ENCODE measurements around the gene DAPK3. TPM values are rescaled to one million over a fixed set of nuclear protein-coding genes. Genes with fewer than 3 reads are reported as not detected.
"Not testable (repeated sequence)": the region's sequence is repeated elsewhere in the genome, so short reads cannot be mapped to it uniquely, and the experiment has no call there.

DAPK3 gene
- total and polyA plus RNA-seq, 2 experiments from 2014 or later = 47.6 to 167 TPM

GRCh38 chr19:4010808-4011110 lies 39.9 kb upstream of the DAPK3 start:
- no peak overlapping the region for H3K27ac ChIP-seq
- no peak for DNase-seq
- no peaks in the 10 kb centered on the region; the same call in 1 of the 2 replicates for H3K36me3 ChIP-seq (ENCODE audit: low read depth)
- no peak overlapping the region for H3K4me3 ChIP-seq
- WGBS, 2 experiments (ENCODE audit: low coverage in 1 of 2, low lambda C conversion rate in 2 of 2, missing lambda C conversion rate in 2 of 2) = 64 to 69% methylated on average over 13 to 14 of the region's 14 CpGs
- H3K9me2 ChIP-seq (ENCODE audit: insufficient read depth) = no peaks in the 10 kb centered on the region
- TF ChIP-seq EZH2 (IDR thresholded peaks at IDR 0.05; ENCODE audit: insufficient read depth, poor library complexity, severe bottlenecking) (no peak), EZH2phosphoT487 (IDR thresholded peaks at IDR 0.05; ENCODE audit: insufficient read depth, low read depth) (no peak)
- no peaks in the 10 kb centered on the region for H3K27me3 ChIP-seq (replicated peaks; ENCODE audit: insufficient read depth)
- H3K9ac ChIP-seq = no peak overlapping the region
- H3K9me3 ChIP-seq (ENCODE audit: low read depth) = no peaks in the 10 kb centered on the region
- H2AFZ ChIP-seq = no peak overlapping the region
- H3K79me2 ChIP-seq (ENCODE audit: insufficient read depth) = peaks cover 69% of the 10 kb centered on the region
- in situ Hi-C loops (cut with MboI) = no loop called here
- no peaks in the 10 kb centered on the region for H3F3A ChIP-seq (ENCODE audit: insufficient read depth)
- H4K20me1 ChIP-seq (ENCODE audit: insufficient read depth) = no peaks in the 10 kb centered on the region
- H3K4me1 ChIP-seq (ENCODE audit: insufficient read depth) = peaks cover 18% of the 10 kb centered on the region
- H3K4me2 ChIP-seq (ENCODE audit: unreplicated experiment) = no peak overlapping the region

GRCh38 chr19:4009990-4010807 lies 39.3 kb upstream of the DAPK3 start:
- Histone ChIP-seq H3K79me2 (ENCODE audit: insufficient read depth) (peaks cover 63% of the 10 kb centered on the region), H4K20me1 (ENCODE audit: insufficient read depth) (no peaks in the 10 kb centered on the region)

GRCh38 chr19:4007836-4008539 lies 37.1 kb upstream of the DAPK3 start:
- 1 to 2% methylated on average over 34 to 42 of the region's 55 CpGs for WGBS, 2 experiments (ENCODE audit: low coverage in 1 of 2, low lambda C conversion rate in 2 of 2, missing lambda C conversion rate in 2 of 2)
- H2AFZ ChIP-seq = no peak overlapping the region
- H3K4me3 ChIP-seq = peak overlapping the region; percentile 81
- H3F3A ChIP-seq (ENCODE audit: insufficient read depth) = no peaks in the 10 kb centered on the region
- no peaks in the 10 kb centered on the region for H3K27me3 ChIP-seq (replicated peaks; ENCODE audit: insufficient read depth)
- peak; percentile 59 for DNase-seq
- peak overlapping the region; percentile 70 for H3K9ac ChIP-seq
- no peaks in the 10 kb centered on the region for H3K9me3 ChIP-seq (ENCODE audit: low read depth)
- H3K4me2 ChIP-seq (ENCODE audit: unreplicated experiment) = peak overlapping the region; percentile 86
- H3K79me2 ChIP-seq (ENCODE audit: insufficient read depth) = peaks cover 43% of the 10 kb centered on the region
- no peak for TF ChIP-seq EZH2 (IDR thresholded peaks at IDR 0.05; ENCODE audit: insufficient read depth, poor library complexity, severe bottlenecking)
- TF ChIP-seq EZH2phosphoT487 (IDR thresholded peaks at IDR 0.05; ENCODE audit: insufficient read depth, low read depth) = no peak
- no peaks in the 10 kb centered on the region for H3K9me2 ChIP-seq (ENCODE audit: insufficient read depth)
- peaks cover 18% of the 10 kb centered on the region for H3K4me1 ChIP-seq (ENCODE audit: insufficient read depth)
- H3K27ac ChIP-seq = no peak overlapping the region
- no peaks in the 10 kb centered on the region for H4K20me1 ChIP-seq (ENCODE audit: insufficient read depth)
- in situ Hi-C loops (cut with MboI) = no loop called here
- H3K36me3 ChIP-seq (ENCODE audit: low read depth) = no peaks in the 10 kb centered on the region

More at GRCh38 chr19:4009990-4010807, 39.3 kb upstream of the DAPK3 start:
- Histone ChIP-seq H3K4me3 (no peak overlapping the region), H3K9me3 (ENCODE audit: low read depth) (no peaks in the 10 kb centered on the region), H3K4me2 (ENCODE audit: unreplicated experiment) (no peak overlapping the region), H3K9ac (peak overlapping the region; percentile 36), H3K36me3 (ENCODE audit: low read depth) (no peaks in the 10 kb centered on the region; the same call in 1 of the 2 replicates), H3K27ac (no peak overlapping the region), H3K4me1 (ENCODE audit: insufficient read depth) (peaks cover 18% of the 10 kb centered on the region), H3K27me3 (replicated peaks; ENCODE audit: insufficient read depth) (no peaks in the 10 kb centered on the region), H3K9me2 (ENCODE audit: insufficient read depth) (no peaks in the 10 kb centered on the region), H2AFZ (no peak overlapping the region), H3F3A (ENCODE audit: insufficient read depth) (no peaks in the 10 kb centered on the region)
- in situ Hi-C loops (cut with MboI) = no loop called here
- 50 to 51% methylated on average over 24 of the region's 24 CpGs for WGBS, 2 experiments (ENCODE audit: low coverage in 1 of 2, low lambda C conversion rate in 2 of 2, missing lambda C conversion rate in 2 of 2)
- peak; percentile 24 for DNase-seq
- TF ChIP-seq EZH2 (IDR thresholded peaks at IDR 0.05; ENCODE audit: insufficient read depth, poor library complexity, severe bottlenecking) (no peak), EZH2phosphoT487 (IDR thresholded peaks at IDR 0.05; ENCODE audit: insufficient read depth, low read depth) (no peak)

GRCh38 chr19:4007021-4007835 lies 36.3 kb upstream of the DAPK3 start, which contains the start of gene PIAS4:
Gene PIAS4, plus strand, starts transcription at chr19:4007736. Its CDS starts 25 bp downstream, at chr19:4007761.
- Histone ChIP-seq H3F3A (ENCODE audit: insufficient read depth) (no peaks in the 10 kb centered on the region), H3K9ac (peak within 1 kb of the TSS; percentile 83), H3K27ac (peak within 1 kb of the TSS; percentile 28), H3K4me2 (ENCODE audit: unreplicated experiment) (peak within 1 kb of the TSS; percentile 86), H3K27me3 (replicated peaks; ENCODE audit: insufficient read depth) (no peaks in the 10 kb centered on the region), H3K9me3 (ENCODE audit: low read depth) (no peaks in the 10 kb centered on the region), H3K4me3 (peak within 1 kb of the TSS; percentile 81), H3K9me2 (ENCODE audit: insufficient read depth) (no peaks in the 10 kb centered on the region), H3K79me2 (ENCODE audit: insufficient read depth) (peaks cover 40% of the 10 kb centered on the region), H2AFZ (peak within 1 kb of the TSS; percentile 88), H4K20me1 (ENCODE audit: insufficient read depth) (no peaks in the 10 kb centered on the region), H3K4me1 (ENCODE audit: insufficient read depth) (peaks cover 18% of the 10 kb centered on the region), H3K36me3 (ENCODE audit: low read depth) (no peaks in the 10 kb centered on the region)
- TF ChIP-seq EZH2 (IDR thresholded peaks at IDR 0.05; ENCODE audit: insufficient read depth, poor library complexity, severe bottlenecking) (no peak), EZH2phosphoT487 (IDR thresholded peaks at IDR 0.05; ENCODE audit: insufficient read depth, low read depth) (no peak)
- peak; percentile 99 for DNase-seq
- WGBS, 2 experiments (ENCODE audit: low coverage in 1 of 2, low lambda C conversion rate in 2 of 2, missing lambda C conversion rate in 2 of 2) = 1% methylated on average over 31 to 68 of the region's 91 CpGs
- in situ Hi-C loops (cut with MboI) = no loop called here

GRCh38 chr19:4005436-4005835 lies 34.5 kb upstream of the DAPK3 start:
- H3K9me3 ChIP-seq (ENCODE audit: low read depth); H3K36me3 ChIP-seq (ENCODE audit: low read depth); H3K27ac ChIP-seq; in situ Hi-C loops (cut with MboI); H3K9me2 ChIP-seq (ENCODE audit: insufficient read depth); H3F3A ChIP-seq (ENCODE audit: insufficient read depth); H3K27me3 ChIP-seq (replicated peaks; ENCODE audit: insufficient read depth); H4K20me1 ChIP-seq (ENCODE audit: insufficient read depth); H3K9ac ChIP-seq; H3K4me2 ChIP-seq (ENCODE audit: unreplicated experiment); H2AFZ ChIP-seq; DNase-seq; H3K4me3 ChIP-seq: not testable (repeated sequence)
- peaks cover 26% of the 10 kb centered on the region for H3K79me2 ChIP-seq (ENCODE audit: insufficient read depth)
- H3K4me1 ChIP-seq (ENCODE audit: insufficient read depth) = peaks cover 18% of the 10 kb centered on the region
- whole genome bisulfite sequencing, 2 experiments (ENCODE audit: low coverage in 1 of 2, low lambda C conversion rate in 2 of 2, missing lambda C conversion rate in 2 of 2) = 95 to 96% methylated on average over 9 of the region's 9 CpGs

- H3K4me3 ChIP-seq; H3K36me3 ChIP-seq (ENCODE audit: low read depth); H3K79me2 ChIP-seq (ENCODE audit: insufficient read depth); H3K9me3 ChIP-seq (ENCODE audit: low read depth); H4K20me1 ChIP-seq (ENCODE audit: insufficient read depth); H3F3A ChIP-seq (ENCODE audit: insufficient read depth); H3K4me1 ChIP-seq (ENCODE audit: insufficient read depth); H3K4me2 ChIP-seq (ENCODE audit: unreplicated experiment); H3K27ac ChIP-seq; H3K9me2 ChIP-seq (ENCODE audit: insufficient read depth); H2AFZ ChIP-seq; H3K27me3 ChIP-seq (replicated peaks; ENCODE audit: insufficient read depth); DNase-seq; H3K9ac ChIP-seq; in situ Hi-C loops (cut with MboI): not testable (repeated sequence)
- 83 to 87% methylated on average over 5 of the region's 5 CpGs for WGBS, 2 experiments (ENCODE audit: low coverage in 1 of 2, low lambda C conversion rate in 2 of 2, missing lambda C conversion rate in 2 of 2)
These were observed 29.9 kb upstream of the DAPK3 start for GRCh38 chr19:4000798-4001197.
